Stimulated activated CD8-positive, alpha-beta memory T cell treated with anti-CD3 and anti-CD28 coated beads, Interleukin-15, amount 100 ng/mL, for 48 hours (primary cell): ENCODE data around the gene GLUD1.
"Not testable (repeated sequence)": the region's sequence is repeated elsewhere in the genome, so short reads cannot be mapped to it uniquely, and the experiment has no call there.

ENCODE experiments used
- DNase-seq, 2 donors: peaks; one replicate each; pipeline ENCODE4 v3.0.0-alpha.2; 2020; ENCODE audit warnings: low read depth in 2 of 2

GLUD1 gene

GRCh38 chr10:87090779-87091178 is 3.9 kb downstream of the GLUD1 start:
- DNase-seq: no peak

GRCh38 chr10:87089746-87090145 is 4.9 kb downstream of the GLUD1 start:
- no peak for DNase-seq

GRCh38 chr10:87085537-87085936 is 9.1 kb downstream of the GLUD1 start:
- no peak for DNase-seq

GRCh38 chr10:87084291-87084782 is 10.3 kb downstream of the GLUD1 start:
- DNase-seq: not testable (repeated sequence)

- DNase-seq: not testable (repeated sequence)
These were observed 10.9 kb downstream of the GLUD1 start for GRCh38 chr10:87083576-87084290.

- DNase-seq: not testable (repeated sequence)
These were observed 12.4 kb downstream of the GLUD1 start for GRCh38 chr10:87082219-87082618.

- DNase-seq: not testable (repeated sequence)
These were observed 13.1 kb downstream of the GLUD1 start for GRCh38 chr10:87081574-87081973.

GRCh38 chr10:87080621-87081020 is 14.0 kb downstream of the GLUD1 start:
- not testable (repeated sequence) for DNase-seq

GRCh38 chr10:87079106-87079836 is 15.4 kb downstream of the GLUD1 start:
- DNase-seq: no peak

- DNase-seq: not testable (repeated sequence)
These were observed 18.2 kb downstream of the GLUD1 start for GRCh38 chr10:87076421-87076820.

GRCh38 chr10:87072449-87072848 is 22.2 kb downstream of the GLUD1 start:
- DNase-seq: no peak

- no peak for DNase-seq
These were observed 26.4 kb downstream of the GLUD1 start for GRCh38 chr10:87068281-87068680.

GRCh38 chr10:87066865-87067264 is 27.8 kb downstream of the GLUD1 start:
- DNase-seq: no peak

- no peak for DNase-seq
These were observed 28.5 kb downstream of the GLUD1 start for GRCh38 chr10:87066178-87066577.

- no peak for DNase-seq
These were observed 30.0 kb downstream of the GLUD1 start for GRCh38 chr10:87064651-87065050.

- no peak for DNase-seq
These were observed 34.2 kb downstream of the GLUD1 start for GRCh38 chr10:87060280-87060928.

GRCh38 chr10:87059401-87059800 is 35.2 kb downstream of the GLUD1 start:
- DNase-seq: no peak

- DNase-seq: no peak
These were observed 36.5 kb downstream of the GLUD1 start for GRCh38 chr10:87058171-87058570.

- DNase-seq: no peak
These were observed 40.0 kb downstream of the GLUD1 start for GRCh38 chr10:87054373-87055295.

- DNase-seq: no peak
These were observed 41.0 kb downstream of the GLUD1 start for GRCh38 chr10:87053577-87054181.

- DNase-seq: no peak
These were observed 41.5 kb downstream of the GLUD1 start for GRCh38 chr10:87053111-87053510.
